ENCODE measurements around the gene EXPH5. TPM values are rescaled to one million over a fixed set of nuclear protein-coding genes. Genes with fewer than 3 reads are reported as not detected.

Gene EXPH5
- polyA plus RNA-seq, 1 donor (not counting 4 experiments of a cell fraction or from before 2014, with no cell fraction given) = 11.7 TPM

DNA sequence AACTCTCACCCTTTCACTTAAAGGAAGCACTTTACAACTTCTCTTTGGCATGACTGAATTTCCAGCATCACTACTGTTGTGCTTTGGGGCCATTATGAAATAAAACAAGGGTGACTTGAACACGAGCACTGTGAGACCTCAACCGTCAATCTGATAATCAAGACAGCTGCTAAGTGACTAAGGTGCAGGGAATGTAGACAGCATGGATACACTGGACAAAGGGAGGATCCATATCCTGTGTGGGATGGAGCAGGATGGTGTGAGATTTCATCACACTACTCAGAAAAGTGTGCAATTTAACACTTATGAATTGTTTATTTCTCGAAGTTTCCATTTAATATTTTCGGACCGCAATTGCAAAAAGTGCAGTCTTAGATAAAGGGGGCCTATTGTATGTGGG is 16.1 kb upstream of the EXPH5 start:
- Histone ChIP-seq H3K4me3 (ENCODE audit: control insufficient read depth in 2 of 3, extremely low read depth in 1 of 3, insufficient read depth in 2 of 3, low read depth in 1 of 3, low read length in 3 of 3) (no peak overlapping the region), H3K9ac (ENCODE audit: control insufficient read depth, extremely low read depth, insufficient read depth, low read length) (no peak overlapping the region), H3K79me2 (ENCODE audit: control insufficient read depth, insufficient read depth, low read length) (no peaks in the 10 kb centered on the region), H3K9me3 (ENCODE audit: control insufficient read depth, low read depth, low read length) (no peaks in the 10 kb centered on the region), H3K9me1 (ENCODE audit: control insufficient read depth, extremely low read depth, insufficient read depth, low read length) (no peaks in the 10 kb centered on the region), H3K27ac (ENCODE audit: control insufficient read depth, insufficient read depth, low read length) (peak overlapping the region; percentile 41), H3K4me2 (ENCODE audit: control insufficient read depth, extremely low read depth, insufficient read depth, low read depth, low read length) (peak overlapping the region; percentile 20), H3K36me3 (ENCODE audit: control insufficient read depth in 2 of 2, extremely low read depth in 1 of 2, insufficient read depth in 2 of 2, low read length in 2 of 2) (no peaks in the 10 kb centered on the region), H3K27me3 (ENCODE audit: control insufficient read depth, extremely low read depth, insufficient read depth, low read length) (no peaks in the 10 kb centered on the region), H4K20me1 (ENCODE audit: control insufficient read depth, extremely low read depth, insufficient read depth, low read length) (no peaks in the 10 kb centered on the region), H2AFZ (ENCODE audit: control insufficient read depth, low read length) (no peak overlapping the region), H3K4me1 (ENCODE audit: control insufficient read depth, extremely low read depth, insufficient read depth, low read length) (peaks cover 42% of the 10 kb centered on the region)
- DNase-seq (ENCODE audit: low read depth, low spot score) = peak; percentile 68
- TF ChIP-seq, protein P1, sequence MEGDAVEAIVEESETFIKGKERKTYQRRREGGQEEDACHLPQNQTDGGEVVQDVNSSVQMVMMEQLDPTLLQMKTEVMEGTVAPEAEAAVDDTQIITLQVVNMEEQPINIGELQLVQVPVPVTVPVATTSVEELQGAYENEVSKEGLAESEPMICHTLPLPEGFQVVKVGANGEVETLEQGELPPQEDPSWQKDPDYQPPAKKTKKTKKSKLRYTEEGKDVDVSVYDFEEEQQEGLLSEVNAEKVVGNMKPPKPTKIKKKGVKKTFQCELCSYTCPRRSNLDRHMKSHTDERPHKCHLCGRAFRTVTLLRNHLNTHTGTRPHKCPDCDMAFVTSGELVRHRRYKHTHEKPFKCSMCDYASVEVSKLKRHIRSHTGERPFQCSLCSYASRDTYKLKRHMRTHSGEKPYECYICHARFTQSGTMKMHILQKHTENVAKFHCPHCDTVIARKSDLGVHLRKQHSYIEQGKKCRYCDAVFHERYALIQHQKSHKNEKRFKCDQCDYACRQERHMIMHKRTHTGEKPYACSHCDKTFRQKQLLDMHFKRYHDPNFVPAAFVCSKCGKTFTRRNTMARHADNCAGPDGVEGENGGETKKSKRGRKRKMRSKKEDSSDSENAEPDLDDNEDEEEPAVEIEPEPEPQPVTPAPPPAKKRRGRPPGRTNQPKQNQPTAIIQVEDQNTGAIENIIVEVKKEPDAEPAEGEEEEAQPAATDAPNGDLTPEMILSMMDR (optimal IDR thresholded peaks at IDR 0.05 in 1 of 3, IDR thresholded peaks at IDR 0.05 in 1 of 3, conservative IDR thresholded peaks at IDR 0.05 in 1 of 3; ENCODE audit: extremely low read depth in 1 of 3, insufficient read depth in 2 of 3, low read length in 3 of 3) = no peak
- TF ChIP-seq EZH2 (IDR thresholded peaks at IDR 0.05; ENCODE audit: low read length) = no peak
- FAIRE-seq = peak; percentile 98
- dilution Hi-C loops (cut with MboI; ENCODE audit: extremely low pct_ligation_motif_present, low sequenced_read_pairs) = no loop called here

DNA sequence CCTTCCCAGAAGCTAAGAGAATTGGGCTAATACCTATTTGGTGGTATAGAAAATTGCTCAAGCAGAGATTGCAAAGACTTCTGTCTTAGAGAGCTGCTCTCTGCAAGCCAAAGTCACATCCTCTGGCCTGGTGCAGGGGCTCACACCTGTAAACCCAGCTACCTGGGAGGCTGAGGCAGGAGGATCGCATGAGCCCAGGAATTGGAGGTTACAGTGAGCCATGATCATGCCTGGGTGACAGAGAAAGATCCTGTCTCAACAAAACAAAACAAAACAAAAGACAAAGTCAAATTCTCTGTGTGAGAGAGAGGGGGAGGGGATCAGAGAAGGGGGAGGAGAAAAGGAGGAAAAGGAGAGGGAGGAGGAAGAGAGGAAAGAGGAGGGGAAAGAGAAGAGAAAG is 15.0 kb upstream of the EXPH5 start:
- DNase-seq (ENCODE audit: low read depth, low spot score) = no peak
- H3K36me3 ChIP-seq (ENCODE audit: control insufficient read depth in 2 of 2, extremely low read depth in 1 of 2, insufficient read depth in 2 of 2, low read length in 2 of 2) = no peaks in the 10 kb centered on the region
- no peak overlapping the region for H3K9ac ChIP-seq (ENCODE audit: control insufficient read depth, extremely low read depth, insufficient read depth, low read length)
- H3K4me1 ChIP-seq (ENCODE audit: control insufficient read depth, extremely low read depth, insufficient read depth, low read length) = peaks cover 31% of the 10 kb centered on the region
- H2AFZ ChIP-seq (ENCODE audit: control insufficient read depth, low read length) = no peak overlapping the region
- dilution Hi-C loops (cut with MboI; ENCODE audit: extremely low pct_ligation_motif_present, low sequenced_read_pairs) = no loop called here
- H4K20me1 ChIP-seq (ENCODE audit: control insufficient read depth, extremely low read depth, insufficient read depth, low read length) = no peaks in the 10 kb centered on the region
- FAIRE-seq = no peak
- no peaks in the 10 kb centered on the region for H3K79me2 ChIP-seq (ENCODE audit: control insufficient read depth, insufficient read depth, low read length)
- peak overlapping the region; percentile 10 for H3K27ac ChIP-seq (ENCODE audit: control insufficient read depth, insufficient read depth, low read length)
- H3K9me1 ChIP-seq (ENCODE audit: control insufficient read depth, extremely low read depth, insufficient read depth, low read length) = no peaks in the 10 kb centered on the region
- TF ChIP-seq, protein P1 (optimal IDR thresholded peaks at IDR 0.05 in 1 of 3, IDR thresholded peaks at IDR 0.05 in 1 of 3, conservative IDR thresholded peaks at IDR 0.05 in 1 of 3; ENCODE audit: extremely low read depth in 1 of 3, insufficient read depth in 2 of 3, low read length in 3 of 3) = no peak
- no peak for TF ChIP-seq EZH2 (IDR thresholded peaks at IDR 0.05; ENCODE audit: low read length)
- no peaks in the 10 kb centered on the region for H3K9me3 ChIP-seq (ENCODE audit: control insufficient read depth, low read depth, low read length)
- H3K27me3 ChIP-seq (ENCODE audit: control insufficient read depth, extremely low read depth, insufficient read depth, low read length) = no peaks in the 10 kb centered on the region
- no peak overlapping the region for H3K4me3 ChIP-seq (ENCODE audit: control insufficient read depth in 2 of 3, extremely low read depth in 1 of 3, insufficient read depth in 2 of 3, low read depth in 1 of 3, low read length in 3 of 3)
- H3K4me2 ChIP-seq (ENCODE audit: control insufficient read depth, extremely low read depth, insufficient read depth, low read depth, low read length) = no peak overlapping the region

Measured in keratinocyte (primary cell).